CD4-positive, alpha-beta T cell treated with Interleukin-2 at 100 ng/mL for 4 hours (primary cell): ENCODE measurements around the gene NAGPA.

ENCODE experiments used
- DNase-seq: peaks from one replicate; pipeline ENCODE4 v3.0.0-alpha.2; 2020; ENCODE audit warnings: low spot score

Gene NAGPA

DNA sequence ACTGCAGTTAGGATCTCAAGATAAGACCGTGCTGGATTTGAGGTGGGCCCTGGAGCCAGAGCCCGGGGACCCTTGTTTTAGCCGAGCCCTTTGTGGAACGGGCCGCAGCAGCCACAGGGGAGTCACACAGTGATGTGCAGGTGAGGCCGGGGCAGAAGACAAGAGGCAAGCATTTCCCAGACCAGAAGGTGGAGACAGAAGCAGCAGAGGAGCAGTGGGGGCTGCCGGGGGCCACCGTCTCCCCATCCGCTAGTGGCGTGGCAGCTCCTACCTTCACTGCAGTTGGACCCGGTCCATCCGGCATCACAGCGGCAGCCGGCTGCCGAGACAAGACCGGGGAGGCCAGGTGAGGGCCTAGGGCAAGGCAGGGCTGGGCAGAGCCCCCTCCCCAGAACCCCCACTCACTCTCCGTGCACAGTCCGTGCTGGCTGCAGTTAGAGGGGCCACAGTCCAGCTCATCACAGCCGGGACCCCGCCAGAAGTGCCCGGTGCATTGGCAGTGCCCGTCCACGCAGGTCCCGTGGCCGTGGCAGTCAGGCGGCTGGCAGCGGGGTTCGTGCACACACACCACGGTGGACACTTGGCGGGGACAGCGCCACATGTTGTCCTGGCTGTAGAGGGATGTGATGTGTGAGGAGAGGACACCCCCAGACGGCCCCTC lies 6.0 kb downstream of the NAGPA start:
- DNase-seq = no peak

DNA sequence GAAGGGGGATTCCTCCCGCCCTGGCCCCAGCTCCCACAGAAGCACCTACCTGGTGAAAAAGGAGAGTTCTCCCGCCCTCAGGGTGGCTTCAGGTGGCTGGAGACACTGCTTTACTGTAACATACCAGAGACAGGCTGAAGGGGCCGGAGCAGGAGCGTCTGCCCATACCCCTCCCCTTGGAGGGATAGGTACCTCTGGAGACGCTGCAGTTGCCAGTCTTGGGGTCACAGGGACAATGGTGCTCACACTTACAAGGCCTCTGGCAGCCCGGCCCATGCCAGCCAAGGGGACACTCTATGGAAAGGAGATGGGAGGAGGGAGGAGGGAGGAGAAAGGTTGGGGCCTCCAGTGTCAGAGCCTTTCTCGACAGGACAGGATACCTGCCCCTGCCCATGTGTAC lies 6.6 kb downstream of the NAGPA start:
- no peak for DNase-seq

DNA sequence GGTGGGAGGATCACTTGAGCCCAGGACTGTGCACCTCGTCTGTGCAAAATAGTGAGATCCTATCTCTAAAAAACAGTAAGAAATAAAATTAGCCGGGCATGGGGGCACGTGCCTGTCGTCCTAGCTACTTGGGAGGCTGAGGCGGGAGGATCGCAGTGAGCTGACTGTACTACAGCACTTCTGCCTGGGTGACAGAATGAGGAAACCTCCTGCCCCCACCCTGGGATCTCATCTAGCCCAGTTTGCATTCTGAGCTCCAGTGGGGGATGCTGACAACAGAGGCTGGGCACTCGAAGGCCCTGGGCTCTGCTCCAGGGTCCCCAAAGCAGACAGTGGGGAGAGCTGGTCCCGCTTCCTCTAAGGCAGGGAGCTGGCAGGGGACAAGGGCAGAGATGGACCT lies 7.1 kb downstream of the NAGPA start:
- no peak for DNase-seq

DNA sequence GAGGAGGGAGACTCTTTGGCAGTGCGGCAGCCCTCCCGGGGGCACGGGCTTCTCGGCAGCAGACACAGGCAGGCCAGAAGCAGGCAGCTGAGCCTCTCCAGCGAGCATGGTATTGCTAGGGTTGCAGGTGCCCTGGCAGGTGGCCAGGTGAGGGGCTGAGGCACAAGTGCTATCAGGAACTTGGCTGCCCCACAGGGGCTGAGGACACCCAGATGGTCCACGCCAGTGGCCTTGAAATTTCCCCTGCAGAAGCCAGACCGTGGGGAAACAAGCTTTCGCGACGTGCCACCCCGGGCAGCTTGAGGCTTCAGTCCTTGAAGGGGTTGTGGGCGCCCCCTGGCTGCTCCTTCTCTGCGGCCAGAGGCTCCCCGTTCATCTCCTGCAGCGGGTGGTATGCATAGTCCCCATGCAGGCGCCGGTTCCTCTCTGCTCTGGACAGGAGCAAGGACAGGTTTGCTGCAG lies 8.5 kb downstream of the NAGPA start:
- no peak for DNase-seq

DNA sequence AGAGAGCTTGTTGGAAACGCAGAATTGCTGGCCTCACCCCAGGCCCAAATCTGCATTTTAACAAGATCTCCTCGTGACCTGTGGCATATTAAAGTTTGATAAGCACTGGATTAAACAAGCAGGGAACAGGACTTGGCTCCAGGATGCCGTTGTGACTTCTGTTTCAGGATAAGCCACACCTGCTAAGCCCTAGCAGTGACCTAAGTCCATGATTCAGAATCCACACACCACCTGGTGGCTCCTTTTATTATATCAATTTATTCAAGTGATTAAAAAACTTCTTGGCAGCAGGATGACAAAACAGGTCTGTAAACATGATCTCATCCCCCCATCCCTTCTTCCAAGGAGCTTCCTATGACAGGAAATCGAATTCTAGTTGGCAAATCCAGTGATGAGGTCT lies 9.1 kb downstream of the NAGPA start:
- DNase-seq = no peak

DNA sequence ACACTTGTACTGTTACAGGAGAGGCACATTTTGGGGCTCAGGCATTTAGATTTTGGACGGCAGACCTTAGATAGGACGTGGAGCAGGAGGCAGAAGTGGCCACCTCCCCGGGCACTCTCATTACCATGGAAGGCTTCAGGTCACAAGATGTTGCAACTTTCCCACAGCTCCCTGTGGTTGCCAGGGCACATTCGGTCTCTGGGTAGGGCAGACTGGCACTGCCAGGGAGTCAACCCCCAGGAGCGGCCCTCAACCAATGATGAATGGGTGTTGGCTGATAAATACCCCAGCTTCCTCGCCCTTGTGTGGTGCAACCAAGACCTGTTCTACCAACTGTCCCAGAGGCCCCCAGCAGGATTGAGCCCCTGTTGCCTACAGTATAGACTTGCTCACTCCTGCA lies 11.2 kb downstream of the NAGPA start:
- DNase-seq = no peak

DNA sequence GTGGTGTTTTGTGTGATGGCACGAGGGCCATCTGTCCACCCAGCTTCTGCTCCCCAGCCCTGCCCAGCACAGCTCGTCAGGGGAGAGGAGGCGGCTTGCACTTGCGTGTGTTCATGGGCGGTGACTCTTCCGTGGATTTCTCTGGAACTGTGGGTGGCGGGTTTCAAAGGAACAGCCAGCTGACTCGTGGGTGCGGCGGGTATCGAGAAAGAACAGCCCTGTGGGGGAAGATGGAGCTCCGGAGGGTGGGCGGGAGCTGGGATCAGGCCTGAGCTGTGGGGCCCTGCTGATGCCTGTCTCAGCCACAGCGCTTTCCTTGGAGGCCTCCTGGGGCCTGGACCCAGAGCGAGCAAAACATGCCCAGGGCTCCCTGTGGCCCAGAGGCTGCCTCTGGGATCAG lies 13.2 kb downstream of the NAGPA start:
- DNase-seq = no peak

DNA sequence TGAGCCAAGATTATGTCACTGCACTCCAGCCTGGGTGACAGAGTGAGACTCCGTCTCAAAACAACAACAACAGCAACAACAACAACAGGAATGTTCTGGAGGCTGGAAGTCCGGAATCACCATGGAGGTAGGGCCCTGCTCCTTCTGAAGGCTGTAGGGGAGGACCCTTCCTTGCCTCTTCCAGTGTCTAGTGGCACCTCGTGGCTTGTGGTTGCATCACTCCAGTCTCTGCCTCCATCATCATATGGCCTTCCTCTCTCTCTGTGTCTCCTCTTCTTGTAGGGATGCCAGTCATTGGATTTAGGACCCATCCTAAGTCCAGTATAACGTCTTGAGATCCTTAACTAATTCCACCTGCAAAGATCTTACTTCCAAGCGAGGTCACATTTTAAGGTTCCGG lies 14.0 kb downstream of the NAGPA start:
- no peak for DNase-seq

DNA sequence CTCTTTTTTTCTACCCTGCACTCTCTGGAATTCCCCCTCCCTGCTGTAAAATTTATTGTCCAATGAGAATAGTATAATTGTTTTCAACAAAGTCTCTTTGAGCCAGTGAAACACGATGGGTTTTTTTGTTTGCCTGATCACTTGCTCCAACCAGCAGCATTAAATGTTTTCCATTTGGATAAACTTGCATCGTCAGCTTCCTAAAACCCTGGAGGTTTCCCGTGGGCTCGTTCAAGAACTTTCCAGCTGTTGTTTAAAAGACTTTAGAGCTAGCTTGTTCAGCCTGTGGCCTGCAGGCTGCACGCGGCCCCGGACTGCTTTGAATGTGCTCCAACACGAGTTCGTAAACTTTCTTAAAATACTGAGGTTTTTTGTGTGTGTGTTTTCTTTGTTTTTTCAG lies 14.9 kb downstream of the NAGPA start:
- no peak for DNase-seq

DNA sequence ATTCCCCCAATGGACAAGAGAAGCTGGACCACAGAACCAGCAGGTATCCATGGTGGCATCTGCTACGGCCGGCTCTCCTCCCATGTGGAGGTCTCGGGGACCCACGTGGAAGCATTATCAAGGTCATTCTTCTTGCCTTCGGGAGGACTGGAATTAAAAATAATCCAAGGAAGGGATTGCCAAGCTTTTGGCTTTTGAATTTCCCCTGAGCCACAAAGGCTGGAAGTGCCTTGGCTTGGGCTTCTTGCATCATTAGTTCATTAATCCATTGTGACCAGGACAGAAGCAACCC lies 16.1 kb downstream of the NAGPA start:
- DNase-seq = no peak

DNA sequence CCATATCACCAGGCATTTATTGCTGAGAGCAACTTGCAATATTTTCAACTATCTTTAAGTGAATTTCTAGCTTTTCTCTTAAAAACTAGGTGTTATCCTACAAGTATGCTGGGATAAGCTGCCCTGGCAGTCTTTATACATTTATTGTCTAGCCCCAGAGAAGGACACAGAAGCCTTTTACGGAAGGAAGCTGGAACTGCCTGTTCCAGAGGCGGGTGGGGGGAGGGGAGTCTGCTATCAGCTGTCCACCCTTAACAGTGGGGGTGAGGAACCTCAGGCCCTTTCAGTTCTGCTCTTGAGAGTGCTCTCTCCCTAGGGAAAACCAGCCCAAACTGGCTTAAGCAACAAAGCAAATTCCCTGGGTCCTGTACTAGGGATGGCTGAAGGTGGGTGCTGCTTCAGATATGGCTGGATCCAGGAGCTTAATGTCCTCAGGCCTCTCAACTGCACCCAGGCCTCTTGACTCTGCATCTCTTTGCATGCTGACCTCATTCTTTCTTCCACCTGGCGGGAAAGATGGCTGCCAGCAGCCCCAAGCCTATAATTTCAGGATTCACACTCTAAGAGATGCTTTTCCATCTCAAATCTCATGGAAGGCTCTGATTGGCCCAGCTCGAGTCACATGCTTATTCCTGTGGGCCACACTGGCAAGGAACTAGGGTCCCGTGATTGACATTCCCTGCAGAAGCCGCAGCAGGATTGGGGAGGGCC lies 16.6 kb downstream of the NAGPA start:
- DNase-seq = no peak

DNA sequence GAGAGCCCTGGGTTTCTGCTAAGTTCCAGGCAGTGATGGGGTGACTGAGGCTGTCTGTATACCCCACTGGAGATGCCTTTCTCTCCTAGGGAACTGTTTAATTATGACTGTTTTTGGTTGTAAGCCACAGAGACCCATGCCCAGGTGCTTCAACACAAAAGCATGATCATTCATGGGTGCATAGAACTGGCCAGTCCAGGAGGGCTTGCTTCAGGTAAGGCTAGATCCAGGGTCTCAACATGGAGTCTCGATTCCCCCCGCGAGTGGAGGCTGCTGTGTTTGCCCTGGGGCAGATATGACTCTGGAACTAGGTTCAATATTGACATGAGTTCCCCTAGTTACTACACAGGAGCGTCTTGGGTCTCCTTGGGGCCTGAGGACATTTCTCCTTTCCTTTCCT lies 17.8 kb downstream of the NAGPA start:
- no peak for DNase-seq

DNA sequence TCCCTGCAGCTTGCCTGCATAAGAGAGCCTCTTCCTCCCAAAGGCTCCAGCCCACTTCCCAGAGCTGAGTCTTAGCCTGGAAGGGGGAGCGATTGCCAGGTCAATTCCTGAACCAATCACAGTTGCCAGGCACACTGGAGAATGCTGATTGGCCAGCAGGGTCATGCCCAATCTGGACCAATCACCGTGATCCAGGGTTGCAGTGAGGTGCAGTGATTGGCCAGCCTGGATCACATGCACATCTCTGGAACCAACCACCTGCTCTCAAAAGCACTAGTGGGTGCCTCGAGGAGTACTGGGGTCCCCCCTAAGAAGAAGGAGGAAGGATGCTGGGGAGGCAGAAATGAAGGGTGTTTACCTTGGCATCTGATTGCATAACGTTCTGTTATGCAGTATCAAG lies 18.4 kb downstream of the NAGPA start:
- no peak for DNase-seq

DNA sequence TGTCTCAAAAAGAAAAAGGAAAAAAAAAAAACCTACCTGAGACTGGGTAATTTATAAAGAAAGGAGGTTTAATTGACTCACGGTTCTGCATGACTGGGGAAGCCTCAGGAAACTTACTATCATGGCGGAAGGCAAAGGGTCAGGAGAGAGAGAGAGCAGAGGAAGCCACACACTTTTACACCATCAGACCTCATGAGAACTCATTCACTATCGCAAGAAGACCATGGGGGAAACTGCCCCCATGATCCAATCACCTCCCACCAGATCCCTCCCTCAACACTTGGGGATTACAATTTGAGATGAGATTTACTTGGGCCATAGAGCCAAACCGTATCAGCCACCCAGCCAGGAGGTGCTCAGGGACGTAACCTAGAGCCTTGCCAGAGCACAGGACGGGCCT lies 20.8 kb downstream of the NAGPA start:
- DNase-seq = no peak

DNA sequence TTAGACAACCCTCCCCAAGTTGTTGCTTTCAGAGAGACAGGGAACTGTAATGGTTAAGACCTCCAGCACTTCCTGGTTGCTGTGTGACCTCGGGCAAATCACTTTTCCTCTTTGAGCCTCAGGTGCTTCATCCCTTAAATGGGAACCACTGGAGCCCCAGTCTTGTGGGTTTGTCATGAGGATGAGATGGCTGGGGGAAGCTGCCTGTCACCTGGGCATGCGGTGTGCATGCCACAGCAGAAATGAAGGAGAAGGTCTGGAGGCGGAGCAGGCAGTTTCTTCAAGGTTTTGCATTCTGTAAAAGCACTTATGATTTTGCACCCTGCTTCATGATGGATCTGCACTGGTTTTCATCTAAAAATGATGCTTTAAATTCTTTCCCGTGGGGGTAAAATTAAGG lies 22.1 kb downstream of the NAGPA start:
- DNase-seq = no peak

DNA sequence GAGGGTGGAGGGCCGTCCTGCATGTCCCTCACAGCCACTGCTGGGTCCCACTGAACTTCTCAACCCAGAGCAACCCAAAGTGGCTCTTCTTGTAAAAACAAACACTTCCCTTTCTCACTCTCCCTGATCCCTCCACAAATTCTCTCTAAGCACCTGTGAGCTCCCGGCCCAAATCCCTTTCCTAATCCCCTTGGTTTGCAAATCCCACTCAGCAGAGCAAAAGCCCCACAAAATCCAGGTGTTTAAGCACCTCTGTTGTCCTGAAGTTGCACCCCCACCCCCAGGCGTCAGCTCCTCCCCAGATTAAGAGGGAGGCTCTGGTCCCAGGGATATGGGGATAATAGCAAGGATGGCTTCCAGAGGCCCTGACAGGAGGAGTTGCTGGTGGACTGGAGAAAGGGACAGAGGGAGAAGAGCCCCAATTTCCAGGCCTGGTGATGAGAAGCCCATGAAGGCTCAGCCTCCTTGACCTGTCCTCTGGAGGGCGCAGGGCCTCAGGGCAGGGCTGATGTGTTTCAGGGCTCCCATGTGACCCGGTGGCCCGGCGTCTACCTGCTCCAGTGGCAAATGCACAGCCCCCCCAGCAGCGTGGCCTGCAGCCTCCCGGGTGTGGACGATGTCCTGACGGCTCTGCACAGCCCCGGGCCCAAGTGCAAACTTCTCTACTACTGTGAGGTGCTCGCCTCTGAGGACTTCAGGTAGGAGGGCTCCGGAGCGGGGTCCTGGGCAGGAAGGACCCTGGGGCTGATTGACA lies 23.0 kb downstream of the NAGPA start:
- no peak for DNase-seq

DNA sequence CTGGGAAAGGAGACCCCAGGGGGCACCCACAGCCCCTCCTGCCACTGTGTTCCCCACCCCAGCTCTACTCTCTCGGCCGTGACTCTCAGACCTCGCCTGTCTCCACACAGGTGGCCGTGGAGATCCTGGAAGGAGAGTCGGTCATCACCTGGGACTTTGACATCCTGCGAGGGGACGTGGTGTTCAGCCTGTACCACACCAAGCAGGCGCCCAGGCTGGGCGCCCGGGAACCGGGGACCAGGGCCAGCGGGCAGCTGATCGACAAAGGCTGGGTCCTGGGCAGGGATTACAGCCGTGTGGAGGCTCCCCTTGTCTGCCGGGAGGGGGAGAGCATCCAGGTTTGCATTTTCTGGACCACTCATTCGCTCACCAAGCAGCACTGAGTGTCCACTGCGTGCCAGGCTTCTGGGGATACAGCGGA lies 25.4 kb downstream of the NAGPA start:
- DNase-seq = no peak

DNA sequence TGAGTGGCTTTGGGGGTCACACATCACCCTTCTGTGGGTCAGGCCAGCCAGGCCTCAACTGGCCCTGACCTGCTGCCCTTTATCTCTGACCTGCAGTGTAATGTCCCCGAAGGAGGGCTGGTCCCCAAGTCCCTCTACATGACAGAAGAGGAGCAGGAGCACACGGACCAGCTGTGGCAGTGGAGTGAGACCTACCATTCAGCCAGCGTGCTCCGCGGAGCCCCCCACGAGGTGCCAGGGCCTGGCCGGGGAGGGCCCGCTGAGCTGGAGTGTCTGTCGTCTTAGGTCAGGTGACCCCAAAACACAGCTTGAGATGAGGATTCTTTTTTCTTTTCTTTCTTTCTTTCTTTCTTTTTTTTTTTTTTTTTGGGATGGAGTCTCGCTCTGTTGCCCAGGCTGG lies 26.5 kb downstream of the NAGPA start:
- no peak for DNase-seq

DNA sequence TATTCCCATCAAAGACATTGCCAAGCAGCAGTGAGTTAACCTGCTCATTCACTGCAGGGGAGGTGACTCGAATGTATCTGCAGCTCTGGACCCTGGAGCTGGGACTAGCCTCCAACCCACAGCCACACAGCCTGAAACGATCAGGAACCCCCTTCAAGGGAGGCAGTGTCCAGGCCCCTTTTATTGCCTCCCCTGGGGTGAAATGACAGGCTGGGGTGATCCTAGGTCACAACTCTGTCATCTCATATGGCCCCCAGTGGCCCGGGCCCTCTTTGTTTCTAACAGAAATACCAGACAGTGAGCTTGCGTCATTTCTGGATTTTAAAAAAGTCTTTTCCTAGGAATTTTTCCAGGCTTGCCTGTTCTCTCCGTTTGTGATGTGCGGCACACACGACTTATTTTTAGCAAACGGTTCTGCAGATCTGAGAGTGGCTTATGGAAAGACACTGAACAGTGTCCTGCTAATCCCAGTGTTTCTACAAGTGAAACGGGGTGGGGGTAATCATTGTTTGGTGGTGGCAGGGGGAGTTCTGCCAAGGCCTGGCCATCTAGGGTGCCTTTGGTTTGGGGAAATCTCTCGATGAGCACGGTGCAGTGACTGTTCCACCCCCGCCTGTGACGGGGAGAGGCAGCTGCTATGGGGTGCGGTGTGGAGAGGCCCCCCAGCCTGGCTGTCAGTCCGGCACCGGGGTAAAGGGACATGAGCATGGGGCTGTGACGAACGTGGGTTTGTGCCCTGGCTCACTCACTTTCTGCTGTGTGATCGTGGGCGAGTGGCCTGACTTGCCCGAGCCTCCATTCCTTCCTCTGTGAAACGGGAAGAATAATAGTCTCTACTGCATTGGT lies 27.2 kb downstream of the NAGPA start:
- no peak for DNase-seq

DNA sequence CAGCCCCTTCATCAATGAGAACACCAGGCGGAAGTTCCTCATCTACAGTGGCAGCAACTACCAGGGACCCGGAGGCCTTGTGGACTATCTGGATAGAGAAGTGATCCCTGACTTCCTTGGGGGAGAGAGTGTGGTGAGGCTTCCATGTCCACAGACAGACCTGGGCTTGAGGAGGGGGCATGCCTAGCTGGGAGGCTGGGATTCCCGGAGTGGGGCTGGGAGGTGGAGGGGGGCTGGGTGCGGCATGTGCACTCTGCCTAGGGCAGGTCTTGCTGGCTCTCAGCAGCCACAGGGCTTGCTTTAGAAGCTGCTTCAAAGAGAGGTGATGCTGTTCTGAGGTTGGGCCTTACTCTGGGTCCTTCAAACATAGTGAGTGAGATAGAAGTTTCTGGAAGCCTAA lies 27.8 kb downstream of the NAGPA start:
- DNase-seq = no peak

DNA sequence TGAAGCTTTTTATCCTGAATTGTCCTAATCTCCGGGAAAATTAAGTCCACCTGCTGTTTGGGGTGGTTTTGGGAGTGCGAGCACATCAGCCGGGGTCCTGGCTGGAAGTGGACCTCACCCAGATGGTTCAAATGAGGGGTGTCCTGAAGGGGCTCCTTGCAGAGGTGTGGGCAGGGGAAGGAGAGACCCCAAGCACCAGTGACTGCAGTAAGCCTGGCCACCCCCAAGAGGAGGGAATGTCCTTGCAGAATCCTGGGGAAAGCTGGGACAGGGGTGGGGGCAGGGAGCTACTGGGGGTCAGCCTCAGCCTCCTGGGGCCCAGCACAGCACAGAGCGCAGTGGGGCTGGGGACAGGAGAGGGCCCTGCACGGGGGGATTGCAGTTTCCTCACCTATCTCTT lies 29.4 kb downstream of the NAGPA start:
- DNase-seq = no peak

DNA sequence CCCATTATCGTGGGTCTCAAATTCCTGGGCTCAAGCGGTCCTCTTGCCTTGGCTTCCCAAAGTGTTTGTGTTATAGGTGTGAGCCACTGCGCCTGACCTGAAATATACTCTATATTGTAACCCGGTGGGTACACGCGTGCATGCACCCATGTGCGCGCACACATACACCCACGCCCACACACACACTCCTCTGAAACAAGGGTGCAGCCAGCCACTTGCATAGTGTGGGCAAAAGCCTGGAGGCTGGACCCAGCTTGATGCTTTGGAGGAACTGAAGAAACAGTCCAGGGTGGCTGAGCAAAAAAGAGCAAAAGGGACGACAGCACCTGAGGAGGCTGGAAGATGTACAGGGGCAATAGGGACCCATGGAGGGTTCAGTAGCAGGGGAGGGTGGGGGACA lies 29.9 kb downstream of the NAGPA start:
- no peak for DNase-seq

DNA sequence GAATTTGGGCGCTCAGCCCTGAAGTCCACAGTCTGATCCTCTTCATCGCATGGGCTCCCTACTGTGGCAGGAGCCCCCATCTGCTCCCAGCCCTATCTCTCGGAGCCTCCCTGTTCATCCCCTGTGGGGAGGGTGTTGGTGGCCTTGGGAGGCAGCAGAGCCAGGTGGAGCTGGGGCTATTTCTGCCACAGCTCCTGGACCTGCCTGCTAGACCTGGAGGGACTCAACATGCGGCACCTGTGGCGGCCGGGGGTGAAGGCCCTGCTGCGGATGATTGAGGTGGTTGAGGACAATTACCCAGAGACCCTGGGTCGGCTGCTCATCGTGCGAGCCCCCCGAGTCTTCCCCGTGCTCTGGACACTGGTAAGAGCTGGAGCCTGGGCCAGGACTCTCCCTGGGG lies 30.5 kb downstream of the NAGPA start:
- no peak for DNase-seq
